WTC11 (cell line): ENCODE data around the gene CEBPG. TPM values are rescaled to one million over a fixed set of nuclear protein-coding genes. Genes with fewer than 3 reads are reported as not detected.

ENCODE experiments used
- ATAC-seq: fragments of 200-7000 bp; cut with Tn5 transposase; 2 replicates; pipeline ENCODE4 v1.10.0; 2021; ENCODE audit warnings: mild to moderate bottlenecking, moderate library complexity
- CTCF ChIA-PET: fragments of 300-600 bp; sonication (Branson Sonifier 250); formaldehyde crosslinking; loops from one replicate; lab custom pipeline; 2021; ENCODE audit warnings: antibody characterized with exemption; lab: Charles Lee
- POLR2A ChIA-PET: fragments of 350-600 bp; sonication (Branson Sonifier 250); formaldehyde crosslinking; loops from one replicate; lab custom pipeline; 2021; ENCODE audit warnings: antibody characterized with exemption; lab: Charles Lee
- DNase-seq: peaks from one replicate; pipeline ENCODE4 v3.0.0; 2021; ENCODE audit warnings: low spot score
- H3K27ac Mint-ChIP-seq: 2 replicates; pipeline ENCODE4 v1.8.0; 2021; ENCODE audit warnings: mixed read lengths
- H3K27me3 Mint-ChIP-seq: 2 replicates; pipeline ENCODE4 v1.8.0; 2021; ENCODE audit warnings: low read depth, mild to moderate bottlenecking, moderate library complexity, mixed read lengths
- H3K36me3 Mint-ChIP-seq: 2 replicates; pipeline ENCODE4 v1.8.0; 2021; ENCODE audit warnings: mixed read lengths
- H3K4me1 Mint-ChIP-seq: 2 replicates; pipeline ENCODE4 v1.8.0; 2022; ENCODE audit warnings: mixed read lengths
- H3K4me3 Mint-ChIP-seq: 2 replicates; pipeline ENCODE4 v1.8.0; 2021; ENCODE audit warnings: mild to moderate bottlenecking, moderate library complexity, mixed read lengths
- H3K9me3 Mint-ChIP-seq: 2 replicates; pipeline ENCODE4 v1.8.0; 2021; ENCODE audit warnings: mixed read lengths
- CTCF ChIP-seq: fragments of 200-600 bp; IDR thresholded peaks from 2 replicates; pipeline ENCODE4 v1.8.0; 2022; ENCODE audit warnings: antibody characterized with exemption
- E2F4 ChIP-seq: sonication (generic); formaldehyde crosslinking; IDR thresholded peaks from 2 replicates; pipeline ENCODE4 v1.8.1; 2022; ENCODE audit warnings: low read depth, mild to moderate bottlenecking, moderate library complexity, missing genetic modification reagents, borderline replicate concordance
- ETV6 ChIP-seq: sonication (generic); formaldehyde crosslinking; IDR thresholded peaks from 2 replicates; pipeline ENCODE4 v1.8.1; 2022; ENCODE audit warnings: mild to moderate bottlenecking, missing genetic modification reagents
- HMGA2 ChIP-seq: fragments of 250-450 bp; sonication (Bioruptor Pico); IDR thresholded peaks from 2 replicates; pipeline ENCODE4 v1.4.0; 2021; ENCODE audit warnings: mild to moderate bottlenecking, moderate library complexity
- IRF1 ChIP-seq: sonication (generic); formaldehyde crosslinking; IDR thresholded peaks from 2 replicates; pipeline ENCODE4 v1.8.0; 2023; ENCODE audit warnings: missing genetic modification reagents
- ZBTB43 ChIP-seq: sonication (generic); formaldehyde crosslinking; IDR thresholded peaks from 2 replicates; pipeline ENCODE4 v1.8.1; 2023; ENCODE audit warnings: mild to moderate bottlenecking, missing genetic modification reagents
- ZNF281 ChIP-seq: sonication (generic); formaldehyde crosslinking; IDR thresholded peaks from 2 replicates; pipeline ENCODE4 v1.8.0; 2023; ENCODE audit warnings: mild to moderate bottlenecking, missing genetic modification reagents
- ZNF532 ChIP-seq: fragments of 250-450 bp; sonication (Bioruptor Pico); IDR thresholded peaks from 2 replicates; pipeline ENCODE4 v1.9.0; 2021; ENCODE audit warnings: mild to moderate bottlenecking, borderline replicate concordance
- total RNA-seq: library from RNA; stranded (reverse); gene quantifications from 3 replicates; pipeline ENCODE4 v1.2.3, GENCODE V29; 2021
- TF ChIP-seq, protein P1 (sequence below): sonication (generic); formaldehyde crosslinking; conservative IDR thresholded peaks from 2 replicates; pipeline ENCODE4 v1.8.1; 2023; ENCODE audit warnings: mild to moderate bottlenecking, low read depth, missing genetic modification reagents, moderate library complexity
- TF ChIP-seq, protein P2 (sequence below): sonication (generic); formaldehyde crosslinking; IDR thresholded peaks from 2 replicates; pipeline ENCODE4 v1.8.1; 2023; ENCODE audit warnings: mild to moderate bottlenecking, missing genetic modification reagents
- TF ChIP-seq, protein P3 (sequence below): sonication (generic); formaldehyde crosslinking; IDR thresholded peaks from 2 replicates; pipeline ENCODE4 v1.8.1; 2023; ENCODE audit warnings: mild to moderate bottlenecking, missing genetic modification reagents, moderate library complexity

Gene CEBPG
- total RNA-seq, 1 experiment from 2014 or later, result 33.1 TPM

GRCh38 chr19:33334271-33334670, 39.2 kb upstream of the CEBPG start:
- POLR2A ChIA-PET, result no interaction called here
- Mint-ChIP-seq H3K9me3 (peaks cover 9% of the 10 kb centered on the region), H3K27ac (no peak overlapping the region)

GRCh38 chr19:33335446-33335845, 38.1 kb upstream of the CEBPG start:
- peaks cover 9% of the 10 kb centered on the region for H3K9me3 Mint-ChIP-seq
- no peak overlapping the region for H3K4me3 Mint-ChIP-seq
- ATAC-seq (no peak), DNase-seq (no peak)
- H3K27ac Mint-ChIP-seq, result no peak overlapping the region
- no peaks in the 10 kb centered on the region for H3K36me3 Mint-ChIP-seq
- H3K27me3 Mint-ChIP-seq, result no peaks in the 10 kb centered on the region; the same call in 1 of the 2 replicates
- H3K4me1 Mint-ChIP-seq, result no peaks in the 10 kb centered on the region
- POLR2A ChIA-PET, result no interaction called here
- CTCF ChIA-PET, result interaction anchor here (1.4 kb wide), 1 partner anchor 63 kb away, joined by 4 read pairs; no protein-coding TSS in a partner anchor
- TF ChIP-seq ZNF281 (CRISPR knock-in tag) (no peak), IRF1 (CRISPR knock-in tag) (no peak), ZBTB43 (CRISPR knock-in tag) (no peak), ZNF532 (no peak), E2F4 (no peak), ETV6 (no peak)
- TF ChIP-seq, protein P1, sequence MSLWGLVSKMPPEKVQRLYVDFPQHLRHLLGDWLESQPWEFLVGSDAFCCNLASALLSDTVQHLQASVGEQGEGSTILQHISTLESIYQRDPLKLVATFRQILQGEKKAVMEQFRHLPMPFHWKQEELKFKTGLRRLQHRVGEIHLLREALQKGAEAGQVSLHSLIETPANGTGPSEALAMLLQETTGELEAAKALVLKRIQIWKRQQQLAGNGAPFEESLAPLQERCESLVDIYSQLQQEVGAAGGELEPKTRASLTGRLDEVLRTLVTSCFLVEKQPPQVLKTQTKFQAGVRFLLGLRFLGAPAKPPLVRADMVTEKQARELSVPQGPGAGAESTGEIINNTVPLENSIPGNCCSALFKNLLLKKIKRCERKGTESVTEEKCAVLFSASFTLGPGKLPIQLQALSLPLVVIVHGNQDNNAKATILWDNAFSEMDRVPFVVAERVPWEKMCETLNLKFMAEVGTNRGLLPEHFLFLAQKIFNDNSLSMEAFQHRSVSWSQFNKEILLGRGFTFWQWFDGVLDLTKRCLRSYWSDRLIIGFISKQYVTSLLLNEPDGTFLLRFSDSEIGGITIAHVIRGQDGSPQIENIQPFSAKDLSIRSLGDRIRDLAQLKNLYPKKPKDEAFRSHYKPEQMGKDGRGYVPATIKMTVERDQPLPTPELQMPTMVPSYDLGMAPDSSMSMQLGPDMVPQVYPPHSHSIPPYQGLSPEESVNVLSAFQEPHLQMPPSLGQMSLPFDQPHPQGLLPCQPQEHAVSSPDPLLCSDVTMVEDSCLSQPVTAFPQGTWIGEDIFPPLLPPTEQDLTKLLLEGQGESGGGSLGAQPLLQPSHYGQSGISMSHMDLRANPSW (CRISPR knock-in tag), result no peak
- TF ChIP-seq, protein P2, sequence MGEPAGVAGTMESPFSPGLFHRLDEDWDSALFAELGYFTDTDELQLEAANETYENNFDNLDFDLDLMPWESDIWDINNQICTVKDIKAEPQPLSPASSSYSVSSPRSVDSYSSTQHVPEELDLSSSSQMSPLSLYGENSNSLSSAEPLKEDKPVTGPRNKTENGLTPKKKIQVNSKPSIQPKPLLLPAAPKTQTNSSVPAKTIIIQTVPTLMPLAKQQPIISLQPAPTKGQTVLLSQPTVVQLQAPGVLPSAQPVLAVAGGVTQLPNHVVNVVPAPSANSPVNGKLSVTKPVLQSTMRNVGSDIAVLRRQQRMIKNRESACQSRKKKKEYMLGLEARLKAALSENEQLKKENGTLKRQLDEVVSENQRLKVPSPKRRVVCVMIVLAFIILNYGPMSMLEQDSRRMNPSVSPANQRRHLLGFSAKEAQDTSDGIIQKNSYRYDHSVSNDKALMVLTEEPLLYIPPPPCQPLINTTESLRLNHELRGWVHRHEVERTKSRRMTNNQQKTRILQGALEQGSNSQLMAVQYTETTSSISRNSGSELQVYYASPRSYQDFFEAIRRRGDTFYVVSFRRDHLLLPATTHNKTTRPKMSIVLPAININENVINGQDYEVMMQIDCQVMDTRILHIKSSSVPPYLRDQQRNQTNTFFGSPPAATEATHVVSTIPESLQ (CRISPR knock-in tag), result no peak

More at GRCh38 chr19:33334271-33334670, 39.2 kb upstream of the CEBPG start:
- Mint-ChIP-seq H3K4me1 (peaks cover 3% of the 10 kb centered on the region; the same call in 1 of the 2 replicates), H3K27me3 (no peaks in the 10 kb centered on the region; the same call in 1 of the 2 replicates), H3K36me3 (no peaks in the 10 kb centered on the region), H3K4me3 (no peak overlapping the region)
- TF ChIP-seq HMGA2 (CRISPR knock-in tag), result peak; percentile 88
- TF ChIP-seq CTCF, result no peak
- TF ChIP-seq, protein P3, sequence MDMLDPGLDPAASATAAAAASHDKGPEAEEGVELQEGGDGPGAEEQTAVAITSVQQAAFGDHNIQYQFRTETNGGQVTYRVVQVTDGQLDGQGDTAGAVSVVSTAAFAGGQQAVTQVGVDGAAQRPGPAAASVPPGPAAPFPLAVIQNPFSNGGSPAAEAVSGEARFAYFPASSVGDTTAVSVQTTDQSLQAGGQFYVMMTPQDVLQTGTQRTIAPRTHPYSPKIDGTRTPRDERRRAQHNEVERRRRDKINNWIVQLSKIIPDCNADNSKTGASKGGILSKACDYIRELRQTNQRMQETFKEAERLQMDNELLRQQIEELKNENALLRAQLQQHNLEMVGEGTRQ, result no peak
- CTCF ChIA-PET, result interaction anchor here (0.8 to 1.4 kb wide), 2 partner anchors 32 to 64 kb away, joined by 3 to 4 read pairs; partner anchors contain the start of gene CEBPA
- DNase-seq (no peak), ATAC-seq (no peak)
